GM21737 (cell line): ENCODE measurements around the gene TANC1.
A peak's percentile ranks its signal among the peaks of the same experiment; 100 is the strongest.

Experiments
- ATAC-seq: cut with Tn5 transposase; IDR thresholded peaks from one replicate; pipeline ENCODE4 v1.9.1; 2021; ENCODE audit warnings: mild to moderate bottlenecking, moderate library complexity; ENCODE audit not compliant: unreplicated experiment

The TANC1 gene

GRCh38 chr2:159185401-159186130, 217.1 kb downstream of the TANC1 start:
- peak; percentile 51 for ATAC-seq

DNA sequence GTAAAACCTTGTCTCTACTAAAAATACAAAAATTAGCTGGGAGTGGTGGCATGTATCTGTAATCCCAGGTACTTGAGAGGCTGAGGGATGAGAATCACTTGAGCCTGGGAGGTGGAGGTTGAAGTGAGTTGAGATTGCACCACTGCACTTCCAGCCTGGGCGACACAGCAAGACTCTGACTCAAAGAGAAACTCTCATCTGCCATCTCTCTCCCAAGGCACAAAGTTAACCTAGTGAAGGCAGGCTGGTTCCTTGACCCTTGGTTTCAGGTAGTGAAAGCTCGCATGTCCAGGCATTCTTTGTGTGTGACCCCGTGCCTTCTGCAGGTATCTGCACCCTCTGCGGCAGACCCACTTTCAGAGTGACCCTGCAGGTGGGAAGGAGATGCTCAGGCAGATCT, 218.0 kb downstream of the TANC1 start:
- no peak for ATAC-seq

GRCh38 chr2:159187106-159187505, 218.7 kb downstream of the TANC1 start:
- no peak for ATAC-seq

DNA sequence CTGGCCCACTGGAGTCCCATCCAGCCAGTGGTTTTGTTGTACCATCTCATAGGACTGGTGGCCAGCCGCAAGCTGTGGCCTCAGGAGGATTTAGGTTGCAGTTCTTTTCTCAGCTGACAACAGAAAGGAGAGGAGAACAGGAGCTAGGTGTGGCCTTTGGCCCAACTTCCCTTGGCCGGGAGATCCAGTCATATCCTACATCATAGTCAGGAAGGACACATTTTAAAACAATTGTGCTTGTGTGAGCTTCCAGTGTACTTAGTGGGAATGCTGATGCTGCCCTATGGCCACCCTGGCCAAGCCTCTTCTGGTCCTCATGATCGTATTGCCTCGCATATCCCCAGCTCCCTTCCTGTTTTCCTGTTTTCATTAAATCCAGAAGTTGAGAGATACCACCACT, 220.0 kb downstream of the TANC1 start:
- ATAC-seq: no peak

GRCh38 chr2:159192371-159192918, 224.0 kb downstream of the TANC1 start:
- ATAC-seq: no peak

DNA sequence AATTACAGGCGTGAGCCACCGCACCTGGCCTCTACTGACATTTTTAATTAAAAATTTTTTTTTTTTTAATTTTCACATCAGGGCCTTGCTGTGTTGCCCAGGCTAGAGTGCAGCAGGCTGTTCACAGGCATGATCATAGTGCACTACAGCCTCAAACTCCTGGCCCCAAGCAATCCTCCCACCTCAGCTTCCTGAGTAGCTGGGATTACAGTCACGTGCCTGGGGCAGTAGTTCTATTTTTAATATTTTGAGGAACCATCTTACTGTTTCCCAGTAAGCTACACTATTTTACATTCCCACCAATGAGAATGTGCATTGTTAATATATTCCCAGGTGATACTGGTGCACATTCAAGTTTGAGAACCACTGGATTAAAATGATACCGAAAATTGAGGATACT, 225.4 kb downstream of the TANC1 start:
- ATAC-seq: no peak

DNA sequence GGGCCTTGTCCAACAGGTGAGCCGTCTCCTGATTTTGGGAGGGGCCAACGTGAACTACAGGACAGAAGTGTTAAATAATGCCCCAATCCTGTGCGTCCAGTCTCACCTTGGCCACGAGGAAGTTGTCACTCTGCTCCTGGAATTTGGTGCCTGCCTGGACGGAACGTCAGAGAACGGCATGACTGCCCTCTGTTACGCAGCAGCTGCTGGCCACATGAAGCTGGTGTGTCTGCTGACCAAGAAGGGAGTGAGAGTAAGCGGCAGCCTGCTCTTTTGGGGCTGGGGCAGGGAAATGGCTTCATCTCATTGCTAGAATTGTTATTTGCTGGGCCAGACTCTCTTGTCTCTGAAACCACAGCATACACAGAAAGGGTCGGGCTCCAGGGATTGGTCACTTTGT, 225.8 kb downstream of the TANC1 start:
- no peak for ATAC-seq

DNA sequence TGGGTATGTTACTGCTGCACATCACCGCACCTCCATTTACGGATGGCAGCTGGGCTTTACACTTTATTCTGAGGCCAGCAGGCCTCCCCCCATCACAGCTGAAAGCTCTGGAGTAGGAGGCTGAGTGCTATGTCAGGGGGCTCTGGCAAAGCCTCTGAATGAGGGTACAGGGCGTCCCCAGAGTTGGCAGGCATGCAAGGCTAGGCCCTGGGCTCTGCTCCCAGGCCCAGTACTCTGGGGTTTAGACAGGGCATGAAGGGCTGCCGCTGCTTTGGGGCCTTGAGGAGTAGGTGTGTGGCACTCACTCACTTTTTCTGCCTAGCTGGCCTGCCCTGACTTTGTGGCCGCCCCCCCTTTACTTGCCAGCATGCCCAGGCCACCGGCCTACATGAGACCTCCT, 227.3 kb downstream of the TANC1 start:
- ATAC-seq: no peak

GRCh38 chr2:159196393-159196925, 228.0 kb downstream of the TANC1 start:
- ATAC-seq: no peak

DNA sequence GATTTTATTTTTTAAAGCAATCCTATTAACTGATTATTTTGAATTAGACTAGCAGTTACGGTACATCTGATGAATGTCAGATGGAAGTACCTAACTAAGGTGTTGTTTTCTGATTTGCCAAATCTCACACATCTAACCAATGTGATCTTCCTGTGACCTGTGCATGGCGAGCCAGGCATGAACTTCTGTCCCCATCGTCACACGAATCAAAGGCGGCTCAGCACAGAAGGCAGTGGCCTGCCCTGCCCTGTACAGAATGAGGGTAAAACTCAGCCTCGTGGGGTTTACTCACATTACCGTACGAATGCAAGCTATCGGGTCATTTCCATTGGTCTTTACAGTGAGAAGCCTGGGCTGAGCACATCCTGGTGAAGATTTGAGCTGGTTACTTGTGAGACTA, 230.8 kb downstream of the TANC1 start:
- no peak for ATAC-seq

GRCh38 chr2:159199761-159200465, 231.5 kb downstream of the TANC1 start:
- ATAC-seq: no peak

DNA sequence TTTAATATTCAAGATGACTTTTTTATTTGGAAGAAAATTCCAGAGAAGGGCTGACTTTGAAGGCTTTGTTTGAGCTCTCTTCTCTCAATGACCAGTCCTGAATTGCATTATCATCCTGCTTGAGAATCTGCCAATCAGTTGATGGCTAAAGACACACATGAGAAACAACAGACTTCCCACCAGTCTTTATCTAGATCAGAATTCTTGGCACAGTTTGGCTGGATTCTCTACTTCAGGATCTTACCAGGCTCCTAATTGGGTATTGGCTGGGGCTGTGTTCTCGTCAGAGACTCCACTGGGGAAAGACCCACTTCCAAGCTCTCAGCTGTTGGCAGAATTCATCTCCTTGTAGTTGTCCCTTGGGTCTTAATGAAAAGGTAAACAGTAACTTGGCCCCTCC, 232.1 kb downstream of the TANC1 start:
- no peak for ATAC-seq

GRCh38 chr2:159201360-159202063, 233.1 kb downstream of the TANC1 start:
- peak; percentile 97 for ATAC-seq

DNA sequence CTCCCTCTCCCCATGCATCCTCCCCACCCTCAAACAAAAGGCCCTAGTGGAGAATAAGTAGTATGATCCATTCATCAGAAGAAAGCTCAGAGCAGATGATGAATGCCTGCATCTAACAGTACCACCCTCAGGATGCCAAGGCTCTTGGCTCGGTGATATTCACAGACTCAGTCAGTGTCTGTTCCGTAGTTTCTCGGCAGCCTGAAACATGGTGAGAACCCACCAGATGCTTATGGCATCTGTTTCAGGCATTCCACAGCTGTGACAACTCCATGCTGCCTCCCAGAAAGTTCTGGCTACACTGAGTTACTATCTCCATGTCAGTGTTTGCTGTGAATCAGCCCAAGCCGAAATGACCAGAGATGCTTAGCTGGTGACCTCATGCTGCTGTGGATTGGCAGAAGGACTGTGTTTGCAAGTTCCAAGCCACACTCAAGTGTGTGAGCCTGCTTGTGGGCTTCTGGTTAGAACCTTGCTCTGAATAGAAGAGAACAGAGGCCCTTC, 234.2 kb downstream of the TANC1 start:
- ATAC-seq: no peak

- no peak for ATAC-seq
These were observed 236.1 kb downstream of the TANC1 start for GRCh38 chr2:159204381-159205144.

DNA sequence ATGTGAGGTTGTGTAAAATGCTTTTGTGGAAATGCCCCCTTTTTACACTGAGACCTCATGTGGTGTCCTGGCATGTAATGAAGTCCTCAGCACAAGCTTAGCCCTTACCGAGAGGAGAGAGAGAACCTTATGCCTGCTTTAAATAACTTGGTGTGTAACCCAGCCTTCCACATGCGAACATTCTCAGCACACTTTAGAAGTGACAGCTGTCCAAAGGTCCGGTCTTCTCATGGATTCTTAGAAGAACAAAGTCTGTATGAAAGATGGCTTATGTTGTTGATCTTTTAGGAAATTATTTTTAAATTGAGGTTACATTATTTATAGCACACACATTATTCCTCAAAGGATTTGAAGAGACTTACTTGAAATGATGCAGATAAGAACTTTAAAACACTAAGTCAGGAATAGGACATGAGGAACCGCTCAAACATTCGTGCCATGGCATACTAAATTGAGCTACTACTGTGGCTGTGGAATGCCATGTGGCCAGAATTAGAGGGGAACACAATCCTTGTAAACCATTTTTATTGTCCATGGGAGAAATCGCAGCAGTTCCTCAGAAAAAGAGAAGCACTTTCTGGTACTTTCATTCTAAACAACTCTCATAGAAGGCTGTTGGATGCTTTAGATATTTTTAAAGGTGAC, 238.4 kb downstream of the TANC1 start:
- ATAC-seq: no peak

DNA sequence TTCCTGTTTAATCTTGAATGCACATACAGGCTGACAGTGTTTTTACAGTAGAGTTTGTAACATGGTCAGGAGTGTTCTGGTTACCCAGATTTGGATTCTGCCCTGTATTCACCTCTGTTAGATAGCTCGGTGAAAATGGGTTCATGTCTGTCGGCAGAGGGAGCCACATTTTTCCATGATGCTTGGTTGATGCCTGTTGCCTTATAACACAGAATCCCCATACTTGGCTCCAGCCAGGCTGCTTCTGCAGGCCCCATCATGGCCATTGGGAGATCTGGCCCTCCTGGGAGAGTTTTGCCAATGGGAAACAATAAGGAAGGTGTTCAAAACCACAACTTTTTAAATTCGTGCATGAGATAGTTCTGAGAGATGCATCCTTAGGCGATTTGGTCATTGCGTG, 240.0 kb downstream of the TANC1 start:
- ATAC-seq: no peak

GRCh38 chr2:159209341-159210306, 241.2 kb downstream of the TANC1 start:
- peak; percentile 67 for ATAC-seq
